ENCODE measurements around the gene COL4A1.

COL4A1 gene

GRCh38 chr13:110127986-110128511 is 178.9 kb downstream of the COL4A1 start:
- DNase-seq (ENCODE audit: low read depth) = no peak
- TF ChIP-seq CTCF (IDR thresholded peaks at IDR 0.05; ENCODE audit: control insufficient read depth, extremely low read depth, insufficient read depth) = no peak
- no peak overlapping the region for H3K4me3 ChIP-seq (ENCODE audit: low read depth, low read length)

DNA sequence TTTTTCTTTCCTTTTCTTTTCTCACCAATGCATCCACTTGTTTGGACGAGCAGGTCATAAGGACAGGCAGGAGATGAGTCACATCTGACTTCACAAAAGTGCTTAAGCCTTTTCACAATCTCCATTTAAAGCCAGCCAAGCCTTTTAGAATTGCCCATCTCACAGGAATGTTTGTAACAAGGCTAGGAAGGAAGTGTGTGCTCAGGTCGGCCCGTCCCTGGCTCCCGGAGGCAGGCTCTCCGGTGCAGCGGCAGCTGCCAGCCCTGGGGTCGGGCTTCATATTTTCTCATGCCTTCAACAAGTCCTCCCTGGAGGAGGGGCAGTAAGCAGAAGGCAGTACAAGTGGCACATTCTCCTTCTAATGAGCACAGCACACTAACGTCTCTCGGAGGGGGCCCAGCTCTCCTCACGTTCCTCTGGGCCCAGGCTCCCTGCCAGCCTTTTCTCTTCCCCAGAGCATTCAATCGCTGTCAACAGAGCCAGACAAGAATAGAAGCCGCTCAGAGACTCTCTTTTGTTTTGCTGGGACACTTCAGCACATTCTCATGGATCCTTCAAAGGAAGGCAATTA is 180.5 kb downstream of the COL4A1 start:
- no peak for TF ChIP-seq CTCF (IDR thresholded peaks at IDR 0.05; ENCODE audit: control insufficient read depth, extremely low read depth, insufficient read depth)
- DNase-seq (ENCODE audit: low read depth) = no peak
- H3K4me3 ChIP-seq (ENCODE audit: low read depth, low read length) = no peak overlapping the region

GRCh38 chr13:110125613-110126272 is 181.2 kb downstream of the COL4A1 start:
- no peak for DNase-seq (ENCODE audit: low read depth)
- TF ChIP-seq CTCF (IDR thresholded peaks at IDR 0.05; ENCODE audit: control insufficient read depth, extremely low read depth, insufficient read depth) = no peak

DNA sequence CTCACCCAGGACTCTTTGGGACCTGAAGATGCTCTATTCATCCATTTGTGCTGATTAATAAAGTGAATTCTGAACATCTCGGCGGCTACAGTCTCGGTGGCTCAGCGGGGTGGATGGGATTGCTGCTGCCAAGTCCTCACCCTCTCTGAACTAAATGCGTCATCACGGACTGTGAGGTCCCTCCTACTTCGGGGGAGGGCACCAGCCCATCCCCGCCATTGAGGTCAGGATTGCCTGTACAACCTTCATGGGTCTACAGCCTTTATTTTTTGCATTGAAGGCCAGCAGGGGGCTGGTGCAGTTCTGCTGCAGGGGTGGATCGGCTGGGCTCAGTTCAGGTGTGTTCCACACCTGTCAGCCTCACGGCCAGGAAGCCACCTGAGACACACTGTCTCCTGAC is 181.8 kb downstream of the COL4A1 start:
- DNase-seq (ENCODE audit: low read depth) = no peak
- H3K4me3 ChIP-seq (ENCODE audit: low read depth, low read length) = no peak overlapping the region
- no peak for TF ChIP-seq CTCF (IDR thresholded peaks at IDR 0.05; ENCODE audit: control insufficient read depth, extremely low read depth, insufficient read depth)

More at GRCh38 chr13:110125613-110126272, 181.2 kb downstream of the COL4A1 start:
- H3K4me3 ChIP-seq (ENCODE audit: low read depth, low read length) = no peak overlapping the region

DNA sequence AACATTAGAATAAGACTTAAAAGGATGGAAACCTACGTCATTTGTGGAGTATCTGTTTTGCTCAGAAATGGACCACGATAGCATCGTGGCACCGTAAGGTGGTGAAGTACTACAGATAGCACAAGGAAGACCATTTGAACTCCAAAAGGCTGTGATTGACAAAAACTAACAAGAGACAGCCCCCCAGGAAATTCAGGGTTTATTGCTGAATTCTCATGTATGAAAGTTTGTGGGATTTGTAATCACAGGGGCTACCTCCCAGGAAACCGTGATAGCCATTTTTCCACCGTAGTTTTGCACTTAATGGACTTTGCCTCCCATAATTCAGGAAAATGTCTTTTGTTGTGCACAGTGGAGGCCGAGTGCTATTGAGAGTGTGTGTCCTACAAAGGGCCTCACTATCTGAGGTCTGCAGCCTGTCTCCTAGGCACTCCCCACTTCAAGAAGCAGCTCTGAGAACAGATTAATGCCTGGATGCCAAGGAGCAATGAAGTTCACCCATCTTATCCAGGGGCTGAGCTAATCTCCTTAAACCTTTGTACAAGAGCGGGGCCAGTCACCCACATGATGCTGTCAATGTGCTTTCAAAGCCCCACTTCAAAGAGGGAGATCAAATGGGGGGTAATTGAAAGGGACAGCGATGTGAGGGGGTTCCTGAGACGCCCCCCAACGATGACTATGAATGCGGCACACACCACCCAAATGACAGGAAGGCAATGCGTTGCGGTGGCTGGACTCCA is 182.6 kb downstream of the COL4A1 start:
- H3K4me3 ChIP-seq (ENCODE audit: low read depth, low read length) = no peak overlapping the region
- DNase-seq (ENCODE audit: low read depth) = no peak
- TF ChIP-seq CTCF (IDR thresholded peaks at IDR 0.05; ENCODE audit: control insufficient read depth, extremely low read depth, insufficient read depth) = no peak

- DNase-seq (ENCODE audit: low read depth) = no peak
- no peak overlapping the region for H3K4me3 ChIP-seq (ENCODE audit: low read depth, low read length)
- TF ChIP-seq CTCF (IDR thresholded peaks at IDR 0.05; ENCODE audit: control insufficient read depth, extremely low read depth, insufficient read depth) = no peak
These were observed 183.7 kb downstream of the COL4A1 start for GRCh38 chr13:110123041-110123809.
